HG02852 (cell line): Measurements from ENCODE around the gene AIDA.

Experiments used
- ATAC-seq: cut with Tn5 transposase; IDR thresholded peaks from one replicate; pipeline ENCODE4 v1.9.1; 2021; ENCODE audit warnings: mild to moderate bottlenecking, moderate library complexity; ENCODE audit not compliant: unreplicated experiment

The AIDA gene

GRCh38 chr1:222653178-222653827 lies 59.0 kb downstream of the AIDA start:
- ATAC-seq: peak; percentile 88

- ATAC-seq: no peak
Measured at GRCh38 chr1:222652676-222653075, 59.6 kb downstream of the AIDA start.

GRCh38 chr1:222644636-222644980 lies 67.7 kb downstream of the AIDA start:
- no peak for ATAC-seq

- peak; percentile 97 for ATAC-seq
Measured at GRCh38 chr1:222643938-222644635, 68.2 kb downstream of the AIDA start.

GRCh38 chr1:222643606-222643937 lies 68.7 kb downstream of the AIDA start:
- ATAC-seq: no peak

GRCh38 chr1:222642468-222642867 lies 69.8 kb downstream of the AIDA start:
- no peak for ATAC-seq

- ATAC-seq: no peak
Measured at GRCh38 chr1:222641269-222641948, 70.9 kb downstream of the AIDA start.

- peak; percentile 91 for ATAC-seq
Measured at GRCh38 chr1:222634180-222635013, 77.9 kb downstream of the AIDA start.

- ATAC-seq: no peak
Measured at GRCh38 chr1:222632749-222633148, 79.5 kb downstream of the AIDA start.

- no peak for ATAC-seq
Measured at GRCh38 chr1:222631611-222632208, 80.6 kb downstream of the AIDA start.

GRCh38 chr1:222629921-222630535 lies 82.3 kb downstream of the AIDA start:
- no peak for ATAC-seq

GRCh38 chr1:222627232-222627631 lies 85.1 kb downstream of the AIDA start:
- no peak for ATAC-seq

- ATAC-seq: no peak
Measured at GRCh38 chr1:222624214-222624613, 88.1 kb downstream of the AIDA start.

- ATAC-seq: no peak
Measured at GRCh38 chr1:222623458-222623857, 88.8 kb downstream of the AIDA start.

- ATAC-seq: no peak
Measured at GRCh38 chr1:222622765-222623164, 89.5 kb downstream of the AIDA start.

GRCh38 chr1:222620566-222620965 lies 91.7 kb downstream of the AIDA start:
- ATAC-seq: no peak

GRCh38 chr1:222618880-222619596 lies 93.3 kb downstream of the AIDA start:
- ATAC-seq: no peak
